ENCODE data around the gene STK35.
A peak's percentile ranks its signal among the peaks of the same experiment; 100 is the strongest.
"Not testable (repeated sequence)": the region's sequence is repeated elsewhere in the genome, so short reads cannot be mapped to it uniquely, and the experiment has no call there.

Gene STK35

DNA sequence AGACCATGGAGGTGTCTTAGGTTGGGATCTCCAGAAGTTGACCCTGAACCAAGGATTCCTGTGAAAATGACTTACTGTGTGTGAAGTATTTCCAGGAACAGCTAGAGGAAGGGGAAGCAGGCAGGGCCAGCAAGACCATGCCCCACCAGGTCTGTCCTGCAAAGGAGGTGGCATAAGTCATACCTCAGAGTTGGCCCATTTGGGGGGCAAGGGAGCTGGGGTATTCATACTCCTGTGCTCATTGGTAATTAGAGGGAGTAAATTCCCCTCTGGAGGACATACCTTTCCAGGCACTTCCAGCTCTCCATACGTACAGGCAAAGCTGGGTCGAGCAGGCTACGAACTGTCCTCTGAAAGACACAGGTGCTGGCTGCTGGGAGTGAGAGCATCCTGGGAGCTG, 72.4 kb downstream of the STK35 start:
- peak overlapping the region in 10 of 11 experiments; percentile 2 to 70 (median 46); a peak in 16 of 22 replicates for H3K4me2 ChIP-seq
- H4K20me1 ChIP-seq: no peaks in the 10 kb centered on the region
- peak overlapping the region in 1 of 11 experiments; percentile 1; a peak in 1 of 22 replicates for H3K27ac ChIP-seq
- no peaks in the 10 kb centered on the region for H3K9me3 ChIP-seq (replicated peaks in 1 of 11)
- H3K4me3 ChIP-seq: no peak overlapping the region
- H3K36me3 ChIP-seq: no peaks in the 10 kb centered on the region
- H3K9ac ChIP-seq: peak overlapping the region in 1 of 11 experiments; percentile 18; a peak in 1 of 22 replicates
- H3K27me3 ChIP-seq: no peaks in the 10 kb centered on the region
- no peak for TF ChIP-seq Cebpa-rat (IDR thresholded peaks at IDR 0.05)
- peaks cover 40 to 73% (median 68%) of the 10 kb centered on the region in 10 experiments for H3K4me1 ChIP-seq

DNA sequence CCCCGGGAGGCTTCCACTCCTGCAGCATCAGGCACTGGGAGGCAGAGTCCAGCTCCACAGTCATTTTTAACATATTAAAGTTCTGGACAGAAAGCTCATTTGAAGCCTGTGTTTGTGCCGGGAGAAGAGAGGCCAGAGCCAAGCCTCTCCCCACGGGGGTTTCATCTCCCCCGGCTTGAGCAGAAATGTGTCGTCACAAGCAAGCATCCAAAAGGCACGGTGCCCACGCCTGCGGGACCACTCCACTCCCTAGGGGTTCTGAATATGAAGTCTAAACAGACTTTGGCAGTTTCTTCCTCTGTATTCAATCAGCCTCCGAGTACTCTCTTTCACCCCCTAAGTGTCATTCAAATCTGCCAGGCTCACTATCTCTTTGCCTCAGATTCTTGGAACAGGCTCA, 75.3 kb downstream of the STK35 start:
- TF ChIP-seq Cebpa-rat (IDR thresholded peaks at IDR 0.05): no peak
- H3K36me3 ChIP-seq: no peaks in the 10 kb centered on the region
- peak overlapping the region in 2 of 10 experiments; percentile 3 to 22; a peak in 1 of 20 replicates for H3K4me3 ChIP-seq
- H3K4me1 ChIP-seq: peaks cover 57 to 86% (median 80%) of the 10 kb centered on the region in 10 experiments
- H3K4me2 ChIP-seq: peak overlapping the region; percentile 79 to 98 (median 91)
- H3K27me3 ChIP-seq: no peaks in the 10 kb centered on the region
- no peaks in the 10 kb centered on the region for H3K9me3 ChIP-seq (replicated peaks in 1 of 11)
- peak overlapping the region in 7 of 11 experiments; percentile 69 to 87 (median 78); a peak in 13 of 22 replicates for H3K27ac ChIP-seq
- peak overlapping the region in 8 of 11 experiments; percentile 33 to 79 (median 66); a peak in 14 of 22 replicates for H3K9ac ChIP-seq
- H4K20me1 ChIP-seq: no peaks in the 10 kb centered on the region

DNA sequence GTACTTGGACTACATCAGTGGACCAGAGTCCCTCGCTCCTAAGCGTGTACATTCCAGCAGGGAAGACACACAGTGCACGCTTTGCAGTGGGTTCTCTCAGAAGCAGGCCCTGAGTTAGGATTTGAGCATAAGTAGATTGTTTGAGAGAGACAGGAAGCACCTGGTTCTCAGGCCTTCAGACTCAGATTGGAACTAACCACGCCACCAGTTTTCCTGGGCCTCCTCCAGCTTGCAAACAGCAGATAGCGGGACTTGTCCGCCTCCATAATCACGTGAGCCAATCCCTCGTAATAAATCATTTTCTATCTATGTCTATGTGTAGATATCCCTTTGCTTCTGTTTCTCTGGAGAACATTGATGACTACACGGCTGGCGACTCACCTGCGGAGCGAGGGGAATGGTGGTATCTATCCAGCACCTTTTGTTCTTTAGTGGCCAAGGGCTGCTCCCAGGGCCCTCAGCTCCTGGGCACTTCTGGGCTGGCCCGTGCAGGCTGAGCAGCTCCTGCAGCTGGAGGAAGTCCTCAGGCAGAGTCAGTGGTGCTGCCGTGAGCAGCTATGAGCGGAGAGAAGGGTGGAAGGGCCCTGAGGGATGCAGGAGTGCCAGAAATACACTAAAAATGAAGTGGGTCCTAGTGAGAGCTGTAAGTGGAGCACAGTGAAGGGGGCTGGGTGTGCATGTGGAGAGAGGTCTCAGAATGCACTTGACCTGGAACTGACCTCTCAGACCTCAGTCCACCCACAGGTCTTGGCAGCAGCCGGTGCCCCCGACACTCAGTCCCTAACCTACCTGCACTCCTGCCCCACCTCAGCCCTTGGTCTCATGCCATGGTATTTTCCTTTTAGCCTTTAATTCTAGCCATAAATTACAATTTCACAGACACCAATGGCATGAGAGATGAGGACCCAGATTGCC, 76.9 kb downstream of the STK35 start:
- Histone ChIP-seq H3K36me3 (no peaks in the 10 kb centered on the region), H3K4me2 (peak overlapping the region; percentile 79 to 98 (median 91)), H3K9me3 (replicated peaks in 1 of 11) (peaks cover 0 to 8% (median 0%) of the 10 kb centered on the region in 11 experiments; a peak in 1 of 22 replicates), H3K27me3 (no peaks in the 10 kb centered on the region), H3K4me1 (peaks cover 63 to 83% (median 79%) of the 10 kb centered on the region in 10 experiments), H3K9ac (peak overlapping the region in 10 of 11 experiments; percentile 7 to 79 (median 63); a peak in 17 of 22 replicates), H4K20me1 (no peaks in the 10 kb centered on the region), H3K27ac (peak overlapping the region in 8 of 11 experiments; percentile 34 to 87 (median 77); a peak in 17 of 22 replicates), H3K4me3 (peak overlapping the region in 8 of 10 experiments; percentile 3 to 52 (median 38); a peak in 14 of 20 replicates)
- TF ChIP-seq Cebpa-rat (IDR thresholded peaks at IDR 0.05): no peak

DNA sequence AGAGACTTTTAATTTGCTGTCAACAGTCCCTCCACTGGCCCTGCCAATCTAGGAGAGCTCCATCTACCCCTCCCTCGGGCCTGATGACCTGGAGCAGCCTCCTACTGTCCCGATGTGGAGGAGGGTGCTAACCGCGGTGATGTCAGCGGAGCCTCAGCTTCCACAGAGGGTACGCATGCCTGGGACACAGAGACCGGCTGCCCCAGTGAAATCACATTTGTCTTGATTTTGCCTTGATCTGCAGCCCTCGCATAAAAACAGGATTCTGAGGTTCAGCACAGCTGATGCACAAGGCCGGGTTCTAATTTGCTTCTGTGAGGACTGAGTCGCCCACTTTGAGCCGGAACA, 77.6 kb downstream of the STK35 start:
- no peak for TF ChIP-seq Cebpa-rat (IDR thresholded peaks at IDR 0.05)
- peaks cover 0 to 8% (median 0%) of the 10 kb centered on the region in 11 experiments; a peak in 1 of 22 replicates for H3K9me3 ChIP-seq (replicated peaks in 1 of 11)
- H3K36me3 ChIP-seq: no peaks in the 10 kb centered on the region
- peak overlapping the region in 8 of 11 experiments; percentile 34 to 87 (median 77); a peak in 16 of 22 replicates for H3K27ac ChIP-seq
- H3K27me3 ChIP-seq: no peaks in the 10 kb centered on the region
- H3K4me1 ChIP-seq: peaks cover 63 to 77% (median 74%) of the 10 kb centered on the region in 10 experiments
- peak overlapping the region; percentile 79 to 98 (median 91) for H3K4me2 ChIP-seq
- H3K9ac ChIP-seq: peak overlapping the region in 8 of 11 experiments; percentile 17 to 79 (median 66); a peak in 16 of 22 replicates
- H3K4me3 ChIP-seq: peak overlapping the region in 7 of 10 experiments; percentile 11 to 52 (median 38); a peak in 11 of 20 replicates
- no peaks in the 10 kb centered on the region for H4K20me1 ChIP-seq

DNA sequence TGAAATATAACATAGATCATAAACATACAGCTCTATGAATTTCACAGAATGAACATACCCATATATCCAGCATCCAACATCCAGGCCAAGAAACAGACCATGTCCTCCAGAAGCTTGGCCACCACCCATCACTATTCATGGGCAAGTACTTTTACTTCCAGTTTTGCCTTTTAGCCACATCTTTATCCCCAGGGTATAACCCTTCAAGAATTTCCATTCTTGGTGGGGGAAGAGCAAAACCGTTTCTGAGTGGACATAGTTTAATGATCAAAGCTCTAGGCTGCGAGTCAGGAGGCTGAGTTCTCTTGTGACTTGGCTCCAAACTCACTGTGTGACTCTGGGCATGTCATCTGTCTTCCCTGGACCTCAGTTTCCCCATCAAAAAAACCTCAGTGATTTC, 78.3 kb downstream of the STK35 start:
- peak overlapping the region in 8 of 11 experiments; percentile 14 to 87 (median 77); a peak in 14 of 22 replicates for H3K27ac ChIP-seq
- no peak for TF ChIP-seq Cebpa-rat (IDR thresholded peaks at IDR 0.05)
- H4K20me1 ChIP-seq: no peaks in the 10 kb centered on the region
- peak overlapping the region in 6 of 11 experiments; percentile 61 to 79 (median 70); a peak in 11 of 22 replicates for H3K9ac ChIP-seq
- H3K4me3 ChIP-seq: peak overlapping the region in 4 of 10 experiments; percentile 38 to 52 (median 45); a peak in 7 of 20 replicates
- H3K4me2 ChIP-seq: peak overlapping the region; percentile 79 to 98 (median 91)
- H3K27me3 ChIP-seq: no peaks in the 10 kb centered on the region
- H3K4me1 ChIP-seq: peaks cover 63 to 70% (median 68%) of the 10 kb centered on the region in 10 experiments
- H3K9me3 ChIP-seq (replicated peaks in 1 of 11): peaks cover 0 to 8% (median 0%) of the 10 kb centered on the region in 11 experiments; a peak in 1 of 22 replicates
- no peaks in the 10 kb centered on the region for H3K36me3 ChIP-seq

DNA sequence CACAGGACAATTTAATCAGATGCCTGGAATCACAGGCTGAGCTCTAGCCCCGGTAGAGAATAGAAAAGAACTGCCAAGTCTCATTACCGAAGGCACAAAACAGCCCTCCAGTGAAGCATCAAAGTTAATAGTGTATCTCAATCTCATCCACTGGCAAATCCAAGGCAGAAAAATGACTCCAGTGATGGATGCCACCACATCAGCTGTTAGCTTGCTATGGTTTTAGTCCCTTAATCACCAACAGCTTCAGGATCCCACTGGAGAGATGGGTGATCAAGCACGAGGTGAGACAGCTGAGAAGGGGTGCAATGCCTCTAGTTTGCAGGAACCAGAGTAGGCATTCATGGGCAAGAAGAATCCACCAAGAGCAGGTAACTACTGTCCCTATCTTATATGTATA, 81.8 kb downstream of the STK35 start:
- TF ChIP-seq Cebpa-rat (IDR thresholded peaks at IDR 0.05): no peak
- no peak overlapping the region for H3K27ac ChIP-seq
- H3K9me3 ChIP-seq (replicated peaks in 1 of 11): peaks cover 17 to 27% (median 21%) of the 10 kb centered on the region in 11 experiments; a peak in 20 of 22 replicates
- no peak overlapping the region for H3K9ac ChIP-seq
- no peak overlapping the region for H3K4me2 ChIP-seq
- no peak overlapping the region for H3K4me3 ChIP-seq
- no peaks in the 10 kb centered on the region for H3K36me3 ChIP-seq
- peaks cover 38 to 43% (median 42%) of the 10 kb centered on the region in 10 experiments for H3K4me1 ChIP-seq
- H4K20me1 ChIP-seq: no peaks in the 10 kb centered on the region
- H3K27me3 ChIP-seq: no peaks in the 10 kb centered on the region

DNA sequence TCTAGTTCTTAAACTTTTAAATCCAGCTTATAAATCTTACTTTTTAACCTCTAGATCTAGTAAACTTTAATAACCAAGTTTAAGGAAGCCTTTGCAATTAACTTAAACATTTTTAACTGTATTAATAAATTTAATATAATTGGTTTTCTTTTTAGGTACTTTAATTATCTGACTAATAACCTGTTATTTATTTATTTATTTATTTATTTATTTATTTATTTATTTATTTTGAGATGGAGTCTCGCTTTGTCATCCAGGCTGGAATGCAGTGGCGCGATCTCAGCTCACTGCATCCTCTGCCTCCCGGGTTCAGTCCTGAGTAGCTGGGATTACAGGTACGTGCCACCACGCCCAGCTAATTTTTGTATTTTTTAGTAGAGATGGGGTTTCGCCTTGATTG, 83.3 kb downstream of the STK35 start:
- H3K4me3 ChIP-seq, H4K20me1 ChIP-seq, H3K27ac ChIP-seq, H3K9ac ChIP-seq, H3K36me3 ChIP-seq, H3K4me2 ChIP-seq, H3K27me3 ChIP-seq: not testable (repeated sequence)
- Histone ChIP-seq H3K4me1 (peaks cover 23 to 33% (median 27%) of the 10 kb centered on the region in 10 experiments), H3K9me3 (replicated peaks in 1 of 11) (peaks cover 18 to 29% (median 22%) of the 10 kb centered on the region in 11 experiments; a peak in 20 of 22 replicates)

DNA sequence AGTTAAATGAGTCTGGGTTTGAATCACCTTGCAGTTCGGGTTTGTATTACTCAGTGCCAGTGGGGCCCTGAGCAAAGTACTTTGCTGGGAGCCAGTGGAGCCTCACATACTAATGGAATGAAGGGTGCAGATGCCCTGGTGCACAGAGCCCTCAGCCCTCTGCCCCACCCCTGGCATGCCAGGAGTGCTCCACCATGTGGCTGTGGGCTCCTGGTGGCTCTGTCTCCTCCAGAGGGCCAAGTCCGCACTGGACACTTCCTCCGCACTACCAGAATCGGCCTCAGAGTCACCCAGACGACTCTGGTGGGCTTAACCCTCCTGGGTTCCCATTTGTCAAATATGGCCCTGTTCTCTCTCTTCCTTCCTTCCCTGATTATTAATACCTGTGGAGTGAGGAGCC, 94.0 kb downstream of the STK35 start:
- Histone ChIP-seq H3K36me3 (no peaks in the 10 kb centered on the region), H3K4me1 (peaks cover 0 to 6% (median 0%) of the 10 kb centered on the region in 10 experiments; a peak in 2 of 20 replicates)

DNA sequence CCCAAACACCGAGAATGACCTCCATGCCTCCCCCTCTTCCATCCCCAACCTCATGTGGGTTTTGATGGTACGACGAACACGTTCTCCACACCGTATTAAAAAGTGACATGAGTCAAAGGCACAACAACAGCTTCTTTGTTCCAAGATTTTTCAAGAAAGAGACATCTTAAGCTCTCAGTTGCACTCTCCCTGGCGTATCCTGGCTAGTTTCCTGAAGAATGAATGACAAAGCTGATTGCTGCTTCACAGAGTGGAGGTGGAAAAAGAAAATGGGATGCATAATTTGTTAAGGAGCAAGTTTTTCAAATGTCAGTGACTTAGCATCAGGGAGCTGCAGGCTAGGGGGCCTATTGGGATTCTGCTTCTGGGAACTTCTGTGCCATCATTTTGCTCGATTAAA, 95.5 kb downstream of the STK35 start:
- Histone ChIP-seq H3K4me1 (peaks cover 0 to 6% (median 0%) of the 10 kb centered on the region in 10 experiments; a peak in 2 of 20 replicates), H3K9me3 (replicated peaks in 1 of 11) (no peaks in the 10 kb centered on the region), H3K4me3 (no peak overlapping the region), H3K36me3 (no peaks in the 10 kb centered on the region), H4K20me1 (no peaks in the 10 kb centered on the region), H3K9ac (no peak overlapping the region), H3K27me3 (no peaks in the 10 kb centered on the region), H3K4me2 (no peak overlapping the region), H3K27ac (no peak overlapping the region)
- TF ChIP-seq Cebpa-rat (IDR thresholded peaks at IDR 0.05): no peak

More for the DNA sequence above, 94.0 kb downstream of the STK35 start:
- Histone ChIP-seq H3K27me3 (no peaks in the 10 kb centered on the region), H3K4me3 (no peak overlapping the region), H3K4me2 (no peak overlapping the region), H3K27ac (no peak overlapping the region), H4K20me1 (no peaks in the 10 kb centered on the region), H3K9ac (no peak overlapping the region), H3K9me3 (replicated peaks in 1 of 11) (no peaks in the 10 kb centered on the region)
- no peak for TF ChIP-seq Cebpa-rat (IDR thresholded peaks at IDR 0.05)

Data from BLaER1 treated with 17β-estradiol and CSF1 and Interleukin-3, amounts not matched to agents 10 nM and 100 nM (cell line).